Measurements from ENCODE around the gene PRKAR2A. TPM values are rescaled to one million over a fixed set of nuclear protein-coding genes. Genes with fewer than 3 reads are reported as not detected.

PRKAR2A gene
- total and polyA plus RNA-seq, 4 donors: 12.1 to 28.5 (median 13.9) TPM

- no peak for TF ChIP-seq ZBTB33 (IDR thresholded peaks at IDR 0.05)
- TF ChIP-seq ATF3 (IDR thresholded peaks at IDR 0.05): no peak
- peak in 1 of 2 donors; percentile 4 for TF ChIP-seq HNF4A (conservative IDR thresholded peaks at IDR 0.05)
- TF ChIP-seq HNF4G (IDR thresholded peaks at IDR 0.05): no peak
- TF ChIP-seq RXRA (IDR thresholded peaks at IDR 0.05): peak; percentile 10 to 69
- no peak for TF ChIP-seq MAX (IDR thresholded peaks at IDR 0.05)
- WGBS: 39% methylated on average over 3 of the region's 3 CpGs
- Histone ChIP-seq H3K4me1 (ENCODE audit: control insufficient read depth in 4 of 4, insufficient read depth in 4 of 4, low read length in 3 of 4) (peaks cover 6 to 21% (median 16%) of the 10 kb centered on the region in 4 donors), H3K36me3 (ENCODE audit: control insufficient read depth in 4 of 4, insufficient read depth in 3 of 4, low read depth in 1 of 4, low read length in 3 of 4) (peaks cover 17 to 22% (median 19%) of the 10 kb centered on the region in 4 donors), H3K4me3 (ENCODE audit: low read depth in 1 of 3, low read length in 3 of 3) (no peak overlapping the region), H3K9me3 (ENCODE audit: control insufficient read depth in 4 of 4, low read length in 3 of 4) (no peaks in the 10 kb centered on the region), H3K27me3 (ENCODE audit: control insufficient read depth in 4 of 4, insufficient read depth in 4 of 4, low read length in 3 of 4) (no peaks in the 10 kb centered on the region), H3K27ac (ENCODE audit: low read depth in 1 of 2, low read length in 2 of 2) (peak overlapping the region; percentile 49 to 67), H3K9ac (ENCODE audit: low read depth in 1 of 2, low read length in 2 of 2) (no peak overlapping the region)
- DNase-seq (ENCODE audit: low spot score): no peak
These were observed 33.3 kb upstream of the PRKAR2A start for GRCh38 chr3:48881006-48881405.

GRCh38 chr3:48879994-48880377 lies 32.3 kb upstream of the PRKAR2A start:
- 87% methylated on average over 6 of the region's 6 CpGs for WGBS
- H3K27ac ChIP-seq (ENCODE audit: low read depth in 1 of 2, low read length in 2 of 2): no peak overlapping the region
- H3K9ac ChIP-seq (ENCODE audit: low read depth in 1 of 2, low read length in 2 of 2): no peak overlapping the region
- peaks cover 19 to 21% (median 21%) of the 10 kb centered on the region in 4 donors for H3K36me3 ChIP-seq (ENCODE audit: control insufficient read depth in 4 of 4, insufficient read depth in 3 of 4, low read depth in 1 of 4, low read length in 3 of 4)
- no peak overlapping the region for H3K4me3 ChIP-seq (ENCODE audit: low read depth in 1 of 3, low read length in 3 of 3)
- DNase-seq (ENCODE audit: low spot score): no peak
- TF ChIP-seq JUND (IDR thresholded peaks at IDR 0.05) (no peak), RAD21 (IDR thresholded peaks at IDR 0.05) (no peak), GABPA (IDR thresholded peaks at IDR 0.05 in 1 of 2, conservative IDR thresholded peaks at IDR 0.05 in 1 of 2) (no peak), RXRA (IDR thresholded peaks at IDR 0.05) (no peak), FOXA1 (IDR thresholded peaks at IDR 0.05) (no peak), CTCF (IDR thresholded peaks at IDR 0.05; ENCODE audit: low read depth, low read length, missing input control) (no peak)
- H3K27me3 ChIP-seq (ENCODE audit: control insufficient read depth in 4 of 4, insufficient read depth in 4 of 4, low read length in 3 of 4): no peaks in the 10 kb centered on the region
- H3K4me1 ChIP-seq (ENCODE audit: control insufficient read depth in 4 of 4, insufficient read depth in 4 of 4, low read length in 3 of 4): peaks cover 6 to 16% (median 15%) of the 10 kb centered on the region in 4 donors
- no peaks in the 10 kb centered on the region for H3K9me3 ChIP-seq (ENCODE audit: control insufficient read depth in 4 of 4, low read length in 3 of 4)

- Histone ChIP-seq H3K36me3 (ENCODE audit: control insufficient read depth in 4 of 4, insufficient read depth in 3 of 4, low read depth in 1 of 4, low read length in 3 of 4) (peaks cover 16 to 22% (median 20%) of the 10 kb centered on the region in 4 donors), H3K9ac (ENCODE audit: low read depth in 1 of 2, low read length in 2 of 2) (no peak overlapping the region), H3K9me3 (ENCODE audit: control insufficient read depth in 4 of 4, low read length in 3 of 4) (no peaks in the 10 kb centered on the region), H3K4me3 (ENCODE audit: low read depth in 1 of 3, low read length in 3 of 3) (no peak overlapping the region), H3K27me3 (ENCODE audit: control insufficient read depth in 4 of 4, insufficient read depth in 4 of 4, low read length in 3 of 4) (no peaks in the 10 kb centered on the region), H3K27ac (ENCODE audit: low read depth in 1 of 2, low read length in 2 of 2) (no peak overlapping the region), H3K4me1 (ENCODE audit: control insufficient read depth in 4 of 4, insufficient read depth in 4 of 4, low read length in 3 of 4) (peaks cover 6 to 16% (median 15%) of the 10 kb centered on the region in 4 donors)
- 92% methylated on average over 6 of the region's 6 CpGs for WGBS
- no peak for DNase-seq (ENCODE audit: low spot score)
- TF ChIP-seq FOXA2 (IDR thresholded peaks at IDR 0.05) (no peak), FOXA1 (IDR thresholded peaks at IDR 0.05) (no peak), RXRA (IDR thresholded peaks at IDR 0.05) (no peak), EGR1 (IDR thresholded peaks at IDR 0.05; ENCODE audit: low read depth in 2 of 2) (no peak), TAF1 (conservative IDR thresholded peaks at IDR 0.05) (no peak), HNF4G (IDR thresholded peaks at IDR 0.05) (no peak), YY1 (IDR thresholded peaks at IDR 0.05) (no peak), CTCF (IDR thresholded peaks at IDR 0.05; ENCODE audit: low read depth, low read length, missing input control) (no peak), ZBTB33 (IDR thresholded peaks at IDR 0.05) (no peak), MAX (IDR thresholded peaks at IDR 0.05) (no peak), RAD21 (IDR thresholded peaks at IDR 0.05) (no peak)
These were observed 31.8 kb upstream of the PRKAR2A start for GRCh38 chr3:48879307-48879993.

Measured in liver (tissue), 9 donors.